NT2/D1 (cell line): ENCODE results near the gene HAGHL.

Source experiments
- SUZ12 ChIP-seq: IDR thresholded peaks from 2 replicates; pipeline ENCODE4 v1.6.1; 2011; ENCODE audit not compliant: insufficient read length, insufficient read depth; ENCODE audit errors: extremely low read depth
- YY1 ChIP-seq: IDR thresholded peaks from 2 replicates; pipeline ENCODE4 v1.6.1; 2011; ENCODE audit not compliant: insufficient read length, insufficient read depth
- ZNF274 ChIP-seq: IDR thresholded peaks from 2 replicates; pipeline ENCODE4 v1.6.1; 2011; ENCODE audit warnings: mild to moderate bottlenecking, low read depth, low read length

- no peak for TF ChIP-seq ZNF274
- TF ChIP-seq YY1 = no peak
- no peak for TF ChIP-seq SUZ12
Measured at GRCh38 chr16:756428-756827, 29.5 kb downstream of the HAGHL start.
